NCI-H187 (cell line): ENCODE results near the gene SNX15.
A peak's percentile ranks its signal among the peaks of the same experiment; 100 is the strongest.

Experiments
- DNase-seq, 2 experiments: peaks; one replicate each; lab custom pipeline; 2025; lab: John Stamatoyannopoulos, UW

The SNX15 gene

GRCh38 chr11:65056999-65057398, 29.8 kb downstream of the SNX15 start:
- DNase-seq, result no peak

DNA sequence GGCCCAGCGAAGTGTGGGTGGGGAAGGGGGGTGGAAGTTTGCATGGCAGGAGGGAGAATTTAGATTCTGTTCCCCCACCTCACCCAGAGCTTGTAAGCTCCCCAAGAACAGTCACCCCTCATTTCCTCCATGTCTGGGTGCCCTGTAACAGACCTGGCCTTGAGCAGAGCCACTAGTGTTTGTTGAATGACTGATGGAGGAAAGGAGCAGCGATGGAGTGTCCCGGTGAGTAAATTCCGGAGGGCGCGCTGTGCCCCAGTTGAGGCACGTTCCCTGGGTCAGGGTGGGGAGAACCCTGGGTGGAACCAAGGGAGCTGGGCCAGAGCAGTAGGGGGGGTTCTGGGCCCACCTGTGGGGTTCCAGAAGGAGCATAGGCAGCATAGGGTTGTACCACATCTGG, 30.3 kb downstream of the SNX15 start:
- no peak for DNase-seq

GRCh38 chr11:65058012-65058411, 30.8 kb downstream of the SNX15 start:
- no peak for DNase-seq

GRCh38 chr11:65058419-65059054, 31.3 kb downstream of the SNX15 start, which contains the start of gene NAALADL1:
NAALADL1 (minus strand) TSS chr11:65058553; CDS start chr11:65058521, 32 bp downstream.
- no peak for DNase-seq

DNA sequence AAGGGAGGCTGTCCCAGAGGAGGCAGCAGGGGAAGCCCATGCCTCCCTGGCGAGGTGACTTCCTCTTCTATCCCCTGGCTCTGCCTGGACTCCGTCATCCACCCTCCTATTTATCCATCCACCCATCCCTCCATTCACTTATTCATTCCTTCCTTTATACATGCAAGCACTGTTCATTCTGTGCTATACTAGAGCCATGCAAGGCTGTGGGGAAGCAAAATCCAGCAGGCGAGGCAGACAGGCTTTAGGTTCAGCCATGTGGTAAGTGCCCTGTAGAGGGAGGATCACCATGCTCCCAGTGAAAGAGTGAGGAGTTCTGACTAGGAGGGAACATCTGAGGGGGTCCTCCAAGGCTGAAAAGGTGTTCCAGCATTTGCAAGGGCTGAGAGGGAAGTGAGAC, 32.3 kb downstream of the SNX15 start:
- no peak for DNase-seq

GRCh38 chr11:65059959-65060824, 33.0 kb downstream of the SNX15 start:
- no peak for DNase-seq

DNA sequence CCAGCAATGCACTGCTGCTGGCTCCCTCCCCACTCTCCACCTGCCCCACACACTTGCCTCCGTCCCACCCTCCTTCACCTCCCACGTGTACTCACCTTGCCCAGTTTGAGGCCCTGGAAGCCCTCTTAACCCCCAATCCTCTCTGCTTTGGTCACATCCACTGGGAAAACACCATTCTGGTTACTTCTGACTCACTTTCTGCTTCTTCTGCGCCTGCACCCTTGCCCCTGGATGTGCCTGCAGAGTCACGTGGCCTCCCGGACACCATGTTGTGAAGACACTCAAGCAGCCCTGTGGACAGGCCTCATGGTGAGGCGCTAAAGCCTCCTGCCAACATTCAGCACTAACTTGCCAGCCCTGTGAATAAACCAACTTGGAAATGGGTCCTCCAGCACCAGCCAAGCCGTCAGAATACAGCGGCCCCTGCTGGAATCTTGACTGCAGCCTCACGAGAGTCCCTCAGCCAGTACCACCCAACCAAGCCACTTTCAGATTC, 33.7 kb downstream of the SNX15 start:
- DNase-seq, result no peak

- no peak for DNase-seq
Observed at GRCh38 chr11:65063532-65063931, 36.3 kb downstream of the SNX15 start.

DNA sequence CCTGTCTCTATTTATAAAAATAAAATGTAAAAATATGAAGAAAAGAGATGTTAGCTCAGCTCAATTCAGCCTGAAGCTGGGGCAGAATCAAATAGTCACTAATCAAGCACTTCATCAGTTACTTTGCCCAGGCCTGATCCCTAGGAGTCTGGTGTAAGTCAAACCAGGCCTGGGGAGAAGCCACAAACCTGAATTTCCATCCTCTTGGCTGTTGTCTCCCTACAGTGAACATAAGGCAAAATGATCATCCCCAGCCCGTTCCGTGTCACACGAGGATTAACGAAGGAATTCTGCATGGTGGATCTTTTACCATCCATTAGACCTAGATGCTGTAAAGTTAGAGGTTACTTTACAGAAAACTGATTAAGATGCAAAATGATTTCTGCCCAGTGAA, 37.6 kb downstream of the SNX15 start:
- DNase-seq, result no peak

DNA sequence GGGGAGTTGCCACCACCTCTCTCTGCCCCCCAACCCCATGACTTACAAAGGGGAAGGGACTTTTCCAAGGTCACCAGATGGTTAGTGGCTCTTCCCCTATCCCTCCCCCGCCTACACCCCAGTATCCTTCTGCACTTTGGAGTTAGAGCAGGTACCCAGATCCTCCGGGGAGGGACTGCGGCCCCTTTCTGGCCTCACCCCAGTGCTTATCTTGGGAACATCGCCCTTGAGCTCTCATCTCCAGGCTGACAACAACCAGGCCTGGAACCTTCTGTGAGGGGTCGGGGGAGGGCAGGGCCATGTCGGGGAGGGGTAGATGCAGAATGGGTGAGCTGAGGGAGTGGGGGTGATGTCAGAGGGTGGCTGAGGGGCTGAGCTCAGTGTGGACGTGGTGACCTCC, 38.6 kb downstream of the SNX15 start:
- no peak for DNase-seq

GRCh38 chr11:65066315-65066714, 39.1 kb downstream of the SNX15 start:
- DNase-seq, result no peak

- peak; percentile 40 to 55 for DNase-seq
Observed at GRCh38 chr11:65066805-65067291, 39.6 kb downstream of the SNX15 start.

GRCh38 chr11:65067446-65067845, 40.2 kb downstream of the SNX15 start:
- DNase-seq, result no peak

- DNase-seq, result no peak
Observed at GRCh38 chr11:65069217-65069616, 42.0 kb downstream of the SNX15 start.

DNA sequence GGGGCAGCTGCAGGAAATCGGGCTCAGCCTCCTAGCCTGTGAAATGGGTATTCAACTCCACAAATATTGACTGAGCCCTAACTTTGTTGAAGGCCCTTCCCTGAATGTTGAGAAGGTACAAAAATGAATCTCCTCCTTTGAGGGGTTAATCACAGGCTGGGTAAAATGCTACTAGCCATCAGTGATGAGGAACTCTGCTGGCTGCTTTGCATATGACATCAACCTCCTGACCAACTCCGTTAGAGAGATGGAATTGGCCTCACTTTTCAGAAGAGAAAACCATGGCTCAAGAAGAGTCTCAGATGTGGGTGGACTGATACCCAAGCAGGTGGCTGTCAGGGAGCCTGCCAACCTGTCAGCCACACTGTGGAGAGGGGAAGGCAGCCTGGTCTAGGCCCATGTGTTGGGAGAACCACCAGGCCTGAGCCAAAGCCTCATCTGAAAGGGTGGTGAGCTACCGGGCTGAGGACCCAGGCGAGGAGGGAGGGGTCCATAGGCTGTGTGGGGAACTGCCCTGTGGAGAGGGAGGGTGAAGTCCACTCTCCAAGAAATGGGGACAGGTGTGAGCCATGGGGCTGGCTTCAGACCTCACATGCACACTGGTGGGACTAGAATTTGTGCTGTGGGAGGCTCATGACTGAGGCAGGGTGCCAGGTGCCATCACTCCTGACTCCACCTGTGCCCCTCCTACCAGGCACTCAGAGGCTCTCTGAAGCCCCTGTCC, 44.8 kb downstream of the SNX15 start:
- no peak for DNase-seq

DNA sequence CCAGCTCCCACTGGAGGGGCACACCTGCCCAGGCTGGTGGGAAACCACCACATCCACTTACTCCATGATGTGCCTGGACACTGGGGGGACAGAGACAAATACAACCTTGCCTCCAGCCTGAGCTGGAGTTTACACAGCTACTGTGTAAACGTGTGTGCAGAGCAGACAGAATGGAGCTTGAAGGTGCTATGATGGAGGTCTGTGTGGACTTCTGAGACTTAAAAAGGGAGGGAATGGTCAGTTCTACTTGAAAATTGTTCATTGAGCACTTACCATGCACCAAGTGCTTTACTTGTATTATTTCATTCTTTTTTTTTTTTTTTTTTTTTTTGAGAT, 45.4 kb downstream of the SNX15 start:
- no peak for DNase-seq

GRCh38 chr11:65077451-65077850, 50.2 kb downstream of the SNX15 start:
- DNase-seq, result no peak

- DNase-seq, result no peak
Observed at GRCh38 chr11:65078151-65078550, 50.9 kb downstream of the SNX15 start.

GRCh38 chr11:65078786-65079342, 51.6 kb downstream of the SNX15 start:
- no peak for DNase-seq

DNA sequence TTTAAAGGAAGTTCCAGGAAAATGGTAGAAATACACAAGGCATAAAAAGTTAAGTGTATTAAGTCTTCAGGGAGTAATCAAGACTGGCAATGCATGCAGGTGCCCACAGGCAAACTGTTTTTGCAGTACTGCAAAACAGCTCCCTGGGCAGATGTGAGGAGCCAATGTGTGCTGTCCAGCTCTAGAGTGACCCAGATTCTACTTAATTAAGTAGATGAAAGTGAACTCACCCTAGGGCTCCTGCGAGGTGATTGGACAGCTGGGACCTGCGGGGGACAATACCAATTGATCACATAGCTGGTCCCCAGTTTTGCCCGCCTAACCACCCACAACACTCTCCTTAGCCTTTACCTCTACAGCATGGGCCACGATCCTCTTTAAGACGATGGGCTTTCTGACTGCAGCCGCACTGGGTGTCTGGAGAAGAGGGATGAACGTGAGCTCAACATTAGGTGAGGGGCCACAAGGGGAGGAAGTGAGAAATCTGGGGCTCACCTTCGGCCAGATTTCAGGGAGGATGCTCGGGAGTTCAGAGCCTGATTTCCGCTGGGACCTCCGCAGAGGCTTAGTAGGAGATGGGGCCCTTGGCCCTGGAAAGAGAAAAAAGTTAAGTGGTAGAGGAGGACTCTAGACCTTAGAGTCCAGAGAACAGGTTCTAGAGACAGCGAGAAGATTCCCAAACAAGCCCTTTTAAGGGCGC, 56.0 kb downstream of the SNX15 start:
- DNase-seq, result no peak

GRCh38 chr11:65083834-65084597, 56.8 kb downstream of the SNX15 start, which contains the start of the genes CDCA5 and ZFPL1:
CDCA5 (minus strand) TSS chr11:65084040; CDS start chr11:65083978, 62 bp downstream.
ZFPL1 (plus strand) TSS chr11:65084222; CDS start chr11:65084699, 477 bp downstream.
- peak; percentile 84 to 86 for DNase-seq
